Neural cell (in vitro differentiated cells): ENCODE measurements around the gene PRDM11. TPM values are rescaled to one million over a fixed set of nuclear protein-coding genes. Genes with fewer than 3 reads are reported as not detected.

Experiments
- H2AFZ ChIP-seq: fragments of 200-600, 300-800 bp; sonication (generic), shearing (Covaris generic); 2 replicates; pipeline ENCODE4 v1.6.0; 2014; ENCODE audit warnings: low read depth, mild to moderate bottlenecking, antibody characterized with exemption, low read length, moderate library complexity
- H3F3A ChIP-seq: fragments of 200-600 bp; shearing (Covaris generic); 2 replicates; pipeline ENCODE4 v1.6.1; 2016; ENCODE audit warnings: mild to moderate bottlenecking, moderate library complexity, mixed read lengths, antibody characterized with exemption, low read length; ENCODE audit not compliant: insufficient read depth, poor library complexity, severe bottlenecking
- H3K27ac ChIP-seq: fragments of 200-600, 300-800 bp; sonication (generic), shearing (Covaris generic); 2 replicates; pipeline ENCODE4 v1.5.1; 2014; ENCODE audit warnings: mild to moderate bottlenecking, low read length, moderate library complexity
- H3K27me3 ChIP-seq: fragments of 300-800, 200-600 bp; sonication (generic), shearing (Covaris generic); 2 replicates; pipeline ENCODE4 v1.6.0; 2014; ENCODE audit warnings: mild to moderate bottlenecking, low read depth, low read length, moderate library complexity; ENCODE audit not compliant: insufficient read depth
- H3K36me3 ChIP-seq: fragments of 300-800, 200-600 bp; sonication (generic), shearing (Covaris generic); 2 replicates; pipeline ENCODE4 v1.5.1; 2014; ENCODE audit warnings: mild to moderate bottlenecking, antibody characterized with exemption, low read length, moderate library complexity; ENCODE audit not compliant: insufficient read depth
- H3K4me2 ChIP-seq: fragments of 300-800, 200-600 bp; sonication (generic), shearing (Covaris generic); 2 replicates; pipeline ENCODE4 v1.6.0; 2014; ENCODE audit warnings: mild to moderate bottlenecking, low read length
- H3K4me3 ChIP-seq: fragments of 300-800, 200-600 bp; sonication (generic), shearing (Covaris generic); 2 replicates; pipeline ENCODE4 v1.5.1; 2014; ENCODE audit warnings: mild to moderate bottlenecking, low read length, moderate library complexity
- H3K79me2 ChIP-seq: fragments of 200-600 bp; shearing (Covaris generic); replicated peaks from 2 replicates; pipeline ENCODE4 v1.6.0; 2014; ENCODE audit warnings: mild to moderate bottlenecking, low read length, moderate library complexity; ENCODE audit not compliant: insufficient read depth
- H3K9ac ChIP-seq: fragments of 300-800, 200-600 bp; sonication (generic), shearing (Covaris generic); 2 replicates; pipeline ENCODE4 v1.6.1; 2016; ENCODE audit warnings: mild to moderate bottlenecking, low read length, mixed read lengths
- H3K9me2 ChIP-seq: fragments of 200-600 bp; shearing (Covaris generic); 2 replicates; pipeline ENCODE4 v1.6.1; 2016; ENCODE audit warnings: mild to moderate bottlenecking, low read length, mixed read lengths; ENCODE audit not compliant: insufficient read depth
- H3K9me3 ChIP-seq: fragments of 200-600, 300-800 bp; sonication (generic), shearing (Covaris generic); 2 replicates; pipeline ENCODE4 v1.6.1; 2016; ENCODE audit warnings: mild to moderate bottlenecking, mixed run types, low read length, moderate library complexity, mixed read lengths
- H4K20me1 ChIP-seq: fragments of 200-600 bp; shearing (Covaris generic); 2 replicates; pipeline ENCODE4 v1.6.1; 2016; ENCODE audit warnings: mild to moderate bottlenecking, mixed run types; ENCODE audit not compliant: insufficient read depth
- EP300 ChIP-seq: fragments of 450-650 bp; conservative IDR thresholded peaks from 2 replicates; pipeline ENCODE4 v1.6.1; 2014; ENCODE audit warnings: antibody characterized with exemption, mild to moderate bottlenecking, moderate library complexity; ENCODE audit not compliant: poor library complexity, severe bottlenecking
- EZH2 ChIP-seq: fragments of 200-600, 300-800 bp; shearing (Covaris generic), sonication (generic); IDR thresholded peaks from 2 replicates; pipeline ENCODE4 v1.6.1; 2014; ENCODE audit warnings: antibody characterized with exemption, low read length, borderline replicate concordance, mild to moderate bottlenecking; ENCODE audit not compliant: insufficient read depth, poor library complexity, severe bottlenecking
- MXI1 ChIP-seq: fragments of 450-650 bp; conservative IDR thresholded peaks from 2 replicates; pipeline ENCODE4 v1.6.1; 2014; ENCODE audit warnings: antibody characterized with exemption, mild to moderate bottlenecking; ENCODE audit not compliant: poor library complexity, severe bottlenecking
- POLR2AphosphoS5 ChIP-seq: IDR thresholded peaks from 2 replicates; pipeline ENCODE4 v1.6.1; 2012
- RAD21 ChIP-seq: fragments of 450-650 bp; conservative IDR thresholded peaks from 2 replicates; pipeline ENCODE4 v1.6.1; 2014; ENCODE audit warnings: antibody characterized with exemption, mild to moderate bottlenecking, moderate library complexity
- REST ChIP-seq: IDR thresholded peaks from 2 replicates; pipeline ENCODE4 v1.6.1; 2012; ENCODE audit warnings: borderline replicate concordance
- SMC3 ChIP-seq: fragments of 450-650 bp; conservative IDR thresholded peaks from 2 replicates; pipeline ENCODE4 v1.6.1; 2014; ENCODE audit warnings: antibody characterized with exemption, mild to moderate bottlenecking, moderate library complexity; ENCODE audit not compliant: poor library complexity
- TAF1 ChIP-seq: IDR thresholded peaks from 2 replicates; pipeline ENCODE4 v1.6.1; 2012; ENCODE audit warnings: low read depth
- polyA plus RNA-seq: library from polyadenylated mRNA; depleted of rRNA; stranded (reverse); fragments of >200 nt; gene quantifications from 2 replicates; pipeline ENCODE4 v1.2.3, GENCODE V29; 2014
- TF ChIP-seq, protein P1 (sequence below): fragments of 450-650 bp; IDR thresholded peaks from 2 replicates; pipeline ENCODE4 v1.5.1; 2014; ENCODE audit warnings: antibody characterized with exemption, mild to moderate bottlenecking, moderate library complexity; ENCODE audit not compliant: poor library complexity, severe bottlenecking

Gene PRDM11
- polyA plus RNA-seq, 1 donor from 2014 or later, result 2.0 TPM

DNA sequence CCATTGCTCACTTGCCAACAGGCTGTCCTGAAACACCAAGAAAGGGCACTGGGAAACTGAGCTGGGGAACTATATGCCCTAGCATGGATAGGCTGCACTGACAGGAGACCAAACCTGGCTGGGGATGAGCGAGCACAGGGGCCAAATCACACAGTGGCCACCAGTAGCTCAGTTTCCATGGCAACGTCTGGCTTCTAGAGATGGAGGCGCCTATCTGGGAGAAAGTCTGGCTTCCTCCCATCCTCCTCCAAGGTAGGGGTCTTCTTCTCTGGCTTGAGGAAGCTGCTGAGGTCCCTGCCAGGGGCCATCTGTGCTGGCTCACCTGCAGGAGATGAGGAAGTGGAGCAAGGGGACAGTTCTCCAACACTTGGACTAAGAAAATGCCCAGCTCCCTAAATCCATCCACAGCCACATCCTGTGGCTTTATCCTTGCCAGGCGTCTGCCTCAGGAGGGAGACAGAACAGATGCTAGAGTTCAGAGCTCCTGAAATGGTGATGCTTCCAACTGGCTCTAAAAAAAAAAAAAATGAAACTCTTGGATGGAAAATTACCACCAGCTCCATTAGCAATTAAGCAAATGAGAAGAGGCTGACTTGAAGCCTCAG lies 91.4 kb downstream of the PRDM11 start:
- Histone ChIP-seq H3F3A (no peaks in the 10 kb centered on the region), H3K9me2 (no peaks in the 10 kb centered on the region), H4K20me1 (no peaks in the 10 kb centered on the region), H2AFZ (no peak overlapping the region), H3K4me2 (no peak overlapping the region), H3K27me3 (no peaks in the 10 kb centered on the region), H3K9me3 (no peaks in the 10 kb centered on the region), H3K27ac (no peak overlapping the region), H3K9ac (no peak overlapping the region), H3K79me2 (no peaks in the 10 kb centered on the region), H3K36me3 (peaks cover 4% of the 10 kb centered on the region), H3K4me3 (no peak overlapping the region)
- TF ChIP-seq EZH2, result no peak
- TF ChIP-seq MXI1, result no peak
- TF ChIP-seq POLR2AphosphoS5, result no peak
- no peak for TF ChIP-seq EP300
- no peak for TF ChIP-seq RAD21
- no peak for TF ChIP-seq SMC3
- TF ChIP-seq, protein P1, sequence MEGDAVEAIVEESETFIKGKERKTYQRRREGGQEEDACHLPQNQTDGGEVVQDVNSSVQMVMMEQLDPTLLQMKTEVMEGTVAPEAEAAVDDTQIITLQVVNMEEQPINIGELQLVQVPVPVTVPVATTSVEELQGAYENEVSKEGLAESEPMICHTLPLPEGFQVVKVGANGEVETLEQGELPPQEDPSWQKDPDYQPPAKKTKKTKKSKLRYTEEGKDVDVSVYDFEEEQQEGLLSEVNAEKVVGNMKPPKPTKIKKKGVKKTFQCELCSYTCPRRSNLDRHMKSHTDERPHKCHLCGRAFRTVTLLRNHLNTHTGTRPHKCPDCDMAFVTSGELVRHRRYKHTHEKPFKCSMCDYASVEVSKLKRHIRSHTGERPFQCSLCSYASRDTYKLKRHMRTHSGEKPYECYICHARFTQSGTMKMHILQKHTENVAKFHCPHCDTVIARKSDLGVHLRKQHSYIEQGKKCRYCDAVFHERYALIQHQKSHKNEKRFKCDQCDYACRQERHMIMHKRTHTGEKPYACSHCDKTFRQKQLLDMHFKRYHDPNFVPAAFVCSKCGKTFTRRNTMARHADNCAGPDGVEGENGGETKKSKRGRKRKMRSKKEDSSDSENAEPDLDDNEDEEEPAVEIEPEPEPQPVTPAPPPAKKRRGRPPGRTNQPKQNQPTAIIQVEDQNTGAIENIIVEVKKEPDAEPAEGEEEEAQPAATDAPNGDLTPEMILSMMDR, result no peak
- no peak for TF ChIP-seq TAF1
- TF ChIP-seq REST, result no peak

DNA sequence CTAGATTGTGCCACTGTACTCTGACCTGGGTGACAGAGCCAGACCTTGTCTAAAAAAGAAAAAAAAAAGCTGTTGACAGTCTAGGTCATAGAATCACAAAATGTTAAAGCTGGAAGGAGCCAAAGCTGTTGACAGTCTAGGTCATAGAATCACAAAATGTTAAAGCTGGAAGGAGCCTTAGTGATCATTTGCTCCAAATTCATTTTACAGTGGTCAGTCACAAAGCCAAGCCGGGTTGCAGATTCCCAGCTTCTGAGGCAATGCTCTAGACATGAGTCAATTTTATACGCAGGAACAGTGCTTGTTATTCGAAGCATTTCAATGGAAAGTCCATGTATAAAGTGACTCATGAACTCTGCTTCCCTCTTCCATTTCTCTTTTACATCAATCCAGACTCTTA lies 92.3 kb downstream of the PRDM11 start:
- peaks cover 4% of the 10 kb centered on the region for H3K36me3 ChIP-seq
- no peaks in the 10 kb centered on the region for H3F3A ChIP-seq
- no peaks in the 10 kb centered on the region for H3K9me3 ChIP-seq
- H3K9me2 ChIP-seq, result no peaks in the 10 kb centered on the region
- H3K27me3 ChIP-seq, result no peaks in the 10 kb centered on the region
- no peak overlapping the region for H2AFZ ChIP-seq
- no peak overlapping the region for H3K27ac ChIP-seq
- TF ChIP-seq REST (no peak), EP300 (no peak), EZH2 (no peak), SMC3 (no peak), POLR2AphosphoS5 (no peak), TAF1 (no peak), MXI1 (no peak), RAD21 (no peak)
- TF ChIP-seq, protein P1, result no peak
- no peak overlapping the region for H3K9ac ChIP-seq
- no peak overlapping the region for H3K4me2 ChIP-seq
- no peak overlapping the region for H3K4me3 ChIP-seq
- no peaks in the 10 kb centered on the region for H3K79me2 ChIP-seq
- no peaks in the 10 kb centered on the region for H4K20me1 ChIP-seq
